Retina (tissue), 1 donor: ENCODE measurements around the gene SHF.

Experiments
- DNase-seq: peaks from one replicate; pipeline ENCODE4 v3.0.0-alpha.2; 2016

SHF gene

GRCh38 chr15:45121706-45122417 is 65.9 kb downstream of the SHF start:
- DNase-seq: no peak

GRCh38 chr15:45121020-45121419 is 66.7 kb downstream of the SHF start:
- DNase-seq: no peak

- DNase-seq: no peak
These were observed 67.4 kb downstream of the SHF start for GRCh38 chr15:45120081-45120972.

- no peak for DNase-seq
These were observed 68.8 kb downstream of the SHF start for GRCh38 chr15:45118996-45119395.

GRCh38 chr15:45118131-45118588 is 69.6 kb downstream of the SHF start:
- peak; percentile 95 for DNase-seq

- DNase-seq: no peak
These were observed 70.2 kb downstream of the SHF start for GRCh38 chr15:45117308-45118130.
